Endometrium (tissue), 2 donors: ENCODE data around the gene ZSCAN25.
"Not testable (repeated sequence)": the region's sequence is repeated elsewhere in the genome, so short reads cannot be mapped to it uniquely, and the experiment has no call there.

Experiments
- FAIRE-seq: peaks from 2 replicates; lab custom pipeline; 2012; peaks lifted over from hg19 to GRCh38; lab: Jason Lieb, UNC
- donor health status: control.
- donor health status: control.

ZSCAN25 gene

DNA sequence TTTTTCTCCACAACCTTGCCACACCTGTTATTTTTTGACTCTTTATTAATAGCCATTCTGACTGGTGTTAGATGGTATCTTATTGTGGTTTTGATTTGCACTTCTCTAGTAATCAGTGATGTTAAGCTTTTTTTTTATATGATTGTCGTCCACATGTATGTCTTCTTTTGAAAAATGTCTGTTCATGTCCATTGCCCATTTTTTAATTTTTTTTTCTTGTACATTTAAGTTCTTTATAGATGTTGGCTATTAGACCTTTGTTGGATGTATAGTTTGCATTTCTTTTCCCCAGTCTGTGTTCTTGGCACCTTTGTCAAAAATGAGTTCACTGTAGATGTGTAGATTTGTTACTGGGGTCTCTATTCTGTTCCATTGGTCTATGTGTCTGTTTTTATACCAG, 28.8 kb downstream of the ZSCAN25 start:
- FAIRE-seq, result no peak

DNA sequence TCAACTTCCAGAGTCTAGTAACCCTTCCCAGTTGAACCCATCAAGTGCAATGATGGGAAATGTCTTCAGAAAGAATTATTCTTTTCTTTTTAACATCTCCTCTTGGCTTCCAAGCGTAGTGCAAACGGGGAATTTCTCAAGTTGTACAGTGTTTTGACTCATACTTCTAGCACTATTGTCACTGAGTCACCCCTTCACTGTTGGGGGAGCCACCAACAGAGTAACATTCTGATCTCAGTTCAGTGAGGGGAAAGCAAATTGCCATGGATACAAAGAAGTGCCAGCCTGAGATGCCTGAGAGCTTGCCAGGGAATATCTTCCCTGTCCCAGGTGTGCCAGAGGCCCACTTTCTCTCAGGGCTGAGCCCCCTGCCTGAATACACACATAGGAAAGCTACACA, 32.1 kb downstream of the ZSCAN25 start:
- no peak for FAIRE-seq

GRCh38 chr7:99651290-99651689, 34.5 kb downstream of the ZSCAN25 start:
- FAIRE-seq, result no peak

GRCh38 chr7:99652671-99653070, 35.9 kb downstream of the ZSCAN25 start:
- no peak for FAIRE-seq

DNA sequence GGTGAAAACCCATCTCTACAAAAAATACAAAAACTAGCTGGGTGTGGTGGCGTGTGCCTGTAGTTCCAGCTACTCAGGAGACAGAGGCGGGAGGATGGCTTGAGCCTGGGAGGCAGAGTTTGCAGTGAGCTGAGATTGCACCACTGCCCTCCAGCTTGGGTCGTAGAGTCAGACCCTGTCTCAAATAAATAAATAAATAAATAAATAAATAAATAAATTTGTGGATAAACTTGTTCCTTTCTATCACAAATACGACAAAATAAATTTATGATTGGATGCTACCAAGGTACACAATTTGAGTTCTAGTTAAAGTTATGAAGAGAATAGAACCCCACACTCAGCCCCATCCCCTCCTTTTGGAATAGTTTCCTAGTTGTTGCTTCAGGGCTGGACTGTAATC, 36.5 kb downstream of the ZSCAN25 start:
- FAIRE-seq, result not testable (repeated sequence)

- FAIRE-seq, result no peak
Measured at GRCh38 chr7:99653754-99654153, 37.0 kb downstream of the ZSCAN25 start.

DNA sequence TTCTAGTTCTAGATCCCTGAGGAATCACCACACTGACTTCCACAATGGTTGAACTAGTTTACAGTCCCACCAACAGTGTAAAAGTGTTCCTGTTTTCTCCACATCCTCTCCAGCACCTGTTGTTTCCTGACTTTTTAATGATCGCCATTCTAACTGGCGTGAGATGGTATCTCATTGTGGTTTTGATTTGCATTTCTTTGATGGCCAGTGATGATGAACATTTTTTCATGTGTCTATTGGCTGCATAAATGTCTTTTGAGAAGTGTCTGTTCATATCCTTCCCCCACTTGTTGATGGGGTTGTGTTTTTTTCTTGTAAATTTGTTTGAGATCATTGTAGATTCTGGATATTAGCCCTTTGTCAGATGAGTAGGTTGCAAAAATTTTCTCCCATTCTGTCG, 37.9 kb downstream of the ZSCAN25 start:
- not testable (repeated sequence) for FAIRE-seq

- not testable (repeated sequence) for FAIRE-seq
Measured at GRCh38 chr7:99657879-99658278, 41.1 kb downstream of the ZSCAN25 start.

DNA sequence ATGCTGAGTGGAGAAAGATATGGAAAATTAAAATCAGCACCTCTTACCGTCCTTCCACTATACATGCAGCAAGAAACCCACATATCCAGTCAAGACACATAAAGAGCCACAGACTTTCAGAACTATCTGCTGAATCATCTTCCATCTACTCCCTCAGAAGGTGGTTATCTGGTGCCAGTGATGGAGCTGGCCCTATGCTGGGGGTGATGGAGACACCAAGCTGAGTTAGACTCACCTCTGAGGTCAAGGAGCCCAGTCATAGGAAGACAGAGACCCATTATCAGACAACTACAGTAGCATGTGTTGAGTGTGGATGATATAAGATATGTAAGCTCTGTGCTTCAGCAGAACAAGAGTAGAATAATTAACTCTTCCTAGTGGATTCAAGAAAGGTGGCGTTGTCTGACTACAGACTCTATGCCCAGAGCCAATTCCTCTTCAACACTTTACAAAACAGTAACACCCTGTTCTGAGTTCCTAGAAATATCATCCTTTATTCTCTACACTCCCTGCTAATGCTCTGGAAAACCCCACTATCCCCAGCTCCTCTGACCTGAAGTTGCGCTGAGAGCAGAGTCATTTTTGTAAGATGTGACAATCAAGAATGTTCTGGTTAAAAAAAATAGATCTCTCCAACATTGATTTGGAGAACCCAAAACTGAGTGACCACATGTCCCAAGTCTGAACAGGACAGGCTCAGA, 48.7 kb downstream of the ZSCAN25 start:
- no peak for FAIRE-seq

DNA sequence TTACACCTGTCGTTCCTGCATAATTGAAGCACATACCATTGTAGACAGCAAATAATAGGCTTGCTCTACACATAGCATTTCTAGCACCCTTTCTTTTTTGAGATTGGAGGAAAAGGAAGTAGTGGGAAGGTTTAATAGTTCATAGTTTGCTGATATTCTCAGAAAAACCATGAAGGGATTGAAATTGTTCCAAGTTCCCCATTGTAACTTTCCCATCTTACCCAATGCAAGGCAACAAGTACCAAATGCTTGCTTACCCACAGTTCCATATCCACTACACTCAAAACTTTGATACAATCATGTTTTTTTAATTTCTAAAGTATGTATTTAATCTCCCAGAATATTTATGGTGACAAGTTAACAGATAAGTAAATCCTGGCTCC, 49.3 kb downstream of the ZSCAN25 start:
- no peak for FAIRE-seq

GRCh38 chr7:99667179-99667578, 50.4 kb downstream of the ZSCAN25 start:
- no peak for FAIRE-seq

- no peak for FAIRE-seq
Measured at GRCh38 chr7:99668541-99668940, 51.8 kb downstream of the ZSCAN25 start.

GRCh38 chr7:99669782-99670181, 53.0 kb downstream of the ZSCAN25 start:
- no peak for FAIRE-seq

DNA sequence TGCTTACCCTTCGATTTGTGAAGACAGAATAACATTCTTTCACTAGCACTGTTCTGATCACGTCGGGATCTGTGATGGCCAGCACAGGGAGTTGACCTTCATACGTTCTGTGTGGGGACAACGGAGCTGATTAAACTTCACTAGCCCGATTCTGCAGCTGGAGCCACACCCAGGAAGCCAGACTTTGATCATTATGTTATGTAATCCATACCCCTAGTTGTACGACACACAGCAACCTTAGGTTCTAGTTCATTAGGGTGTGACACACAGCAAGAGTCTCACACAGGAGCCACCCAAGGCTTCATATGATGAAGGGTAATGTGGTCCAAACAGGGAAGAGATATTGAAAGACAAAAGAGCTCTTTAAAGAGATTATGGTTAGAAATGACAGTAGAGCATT, 55.8 kb downstream of the ZSCAN25 start:
- FAIRE-seq, result no peak

GRCh38 chr7:99674995-99675742, 58.4 kb downstream of the ZSCAN25 start:
- FAIRE-seq, result no peak

DNA sequence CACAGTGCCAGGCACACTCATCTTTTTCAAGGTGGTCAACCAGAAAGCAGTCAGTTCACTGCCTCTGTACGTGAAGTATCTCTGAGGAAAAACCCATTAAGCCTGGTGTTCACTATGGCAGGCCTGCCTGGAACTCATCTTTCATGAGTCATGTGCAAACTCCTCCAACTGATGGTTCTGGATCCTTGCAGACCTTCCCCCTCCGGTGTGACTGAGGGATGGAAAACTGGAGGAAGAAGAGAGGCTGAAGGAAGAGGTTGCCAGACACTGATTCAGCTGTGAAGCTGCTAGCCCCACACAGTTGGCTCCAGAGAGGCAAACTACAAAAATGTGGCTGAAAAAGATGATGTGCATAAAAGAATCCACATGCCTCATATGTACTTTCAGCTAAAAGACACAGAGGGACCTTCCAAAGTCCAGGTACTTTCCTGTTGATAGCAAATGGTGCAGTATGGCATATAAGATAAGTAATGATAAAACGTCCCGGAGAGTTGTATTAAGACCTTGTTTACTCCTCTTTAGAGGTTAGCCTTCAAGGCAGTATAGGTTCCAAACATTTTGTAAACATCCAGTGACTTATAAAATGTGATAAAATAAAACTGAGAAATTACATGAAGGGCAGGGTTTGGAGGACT, 60.4 kb downstream of the ZSCAN25 start:
- no peak for FAIRE-seq

- FAIRE-seq, result no peak
Measured at GRCh38 chr7:99677648-99678045, 60.9 kb downstream of the ZSCAN25 start.

DNA sequence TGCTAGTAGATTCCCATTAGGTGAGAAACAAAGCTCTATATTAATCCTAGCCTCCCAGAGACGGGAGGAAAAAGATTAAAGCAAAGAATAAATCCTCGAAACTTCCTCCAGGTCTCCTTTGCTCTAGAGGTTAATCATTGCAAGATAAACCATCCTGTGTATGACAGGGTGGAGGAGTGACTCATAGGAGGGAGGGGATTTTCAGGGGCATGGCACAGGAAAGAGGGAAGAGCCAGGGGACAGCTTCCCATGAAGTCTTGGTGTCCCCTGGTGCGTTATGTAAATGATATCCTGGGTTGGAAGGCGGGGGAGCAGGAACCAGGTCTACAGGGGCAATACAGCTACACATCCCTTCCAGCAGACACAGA, 62.3 kb downstream of the ZSCAN25 start:
- FAIRE-seq, result no peak

DNA sequence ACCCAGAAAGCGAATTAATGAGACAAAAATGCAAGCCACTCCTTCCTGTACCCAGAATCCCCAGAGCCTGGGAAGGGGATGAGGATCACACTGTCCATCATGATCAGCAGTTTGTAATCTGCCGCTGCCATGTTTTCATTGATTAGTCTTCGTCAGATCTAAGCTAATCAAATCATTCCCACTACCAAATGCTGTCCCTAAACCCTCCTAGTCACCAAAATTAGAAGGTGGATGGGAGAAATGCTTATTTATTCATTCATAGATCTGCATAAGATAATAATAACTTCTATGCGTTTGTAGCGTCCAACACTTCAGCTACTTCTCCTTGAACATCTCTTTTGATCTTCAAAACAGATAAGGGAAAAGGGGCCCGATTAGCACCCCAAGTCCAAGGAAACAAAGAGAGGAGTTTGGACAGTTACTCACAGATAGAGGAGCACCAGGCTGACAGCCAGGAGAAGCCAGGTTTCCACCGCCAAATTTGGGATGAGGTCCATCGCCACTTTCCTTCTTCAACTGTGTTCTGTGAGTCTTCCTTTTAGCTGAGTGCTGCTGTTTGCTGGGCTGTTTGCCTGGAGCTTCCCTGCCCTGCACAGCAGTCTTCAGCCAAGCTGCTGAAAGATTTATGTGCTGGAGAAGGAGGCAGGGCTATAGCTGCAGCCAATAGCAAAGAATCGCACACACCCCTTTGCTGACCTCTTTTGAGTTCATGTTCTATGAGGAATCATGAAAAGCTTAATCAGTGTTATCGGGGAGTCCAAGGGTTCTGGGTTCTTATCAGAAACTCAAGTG, 62.9 kb downstream of the ZSCAN25 start, which contains the start of gene CYP3A5:
TSS of gene CYP3A5 (minus strand) at position 597 of the 792 bp plus-strand sequence. CDS start at position 497, 100 bp downstream.
- FAIRE-seq, result no peak
